Chondrocyte (in vitro differentiated cells): ENCODE measurements around the gene GRXCR2. TPM values are rescaled to one million over a fixed set of nuclear protein-coding genes. Genes with fewer than 3 reads are reported as not detected.
A peak's percentile ranks its signal among the peaks of the same experiment; 100 is the strongest.

Source experiments
- DNase-seq: peaks from one replicate; pipeline ENCODE4 v3.0.0; 2021; ENCODE audit warnings: mixed read lengths, low spot score
- H3K27ac Mint-ChIP-seq: one replicate; pipeline ENCODE4 v1.8.0; 2021; ENCODE audit warnings: mild to moderate bottlenecking, moderate library complexity, mixed read lengths; ENCODE audit not compliant: unreplicated experiment
- H3K27me3 Mint-ChIP-seq: 2 replicates; pipeline ENCODE4 v1.8.0; 2021; ENCODE audit warnings: low read depth, mixed read lengths
- H3K36me3 Mint-ChIP-seq: 2 replicates; pipeline ENCODE4 v1.8.0; 2021; ENCODE audit warnings: low read depth, mixed read lengths
- H3K4me1 Mint-ChIP-seq: 2 replicates; pipeline ENCODE4 v1.8.0; 2021; ENCODE audit warnings: low read depth, mild to moderate bottlenecking, mixed read lengths
- H3K4me3 Mint-ChIP-seq: one replicate; pipeline ENCODE4 v1.8.0; 2021; ENCODE audit warnings: mild to moderate bottlenecking, moderate library complexity, mixed read lengths; ENCODE audit not compliant: unreplicated experiment
- H3K9me3 Mint-ChIP-seq: 2 replicates; pipeline ENCODE4 v1.8.0; 2021; ENCODE audit warnings: low read depth, mixed read lengths
- total RNA-seq: library from RNA; stranded (reverse); gene quantifications from 3 replicates; pipeline ENCODE4 v1.2.1, GENCODE V29; 2021
- TF ChIP-seq, protein P1 (sequence below): fragments of 200-600 bp; sonication (generic); IDR thresholded peaks from 2 replicates; pipeline ENCODE4 v1.5.0; 2021; ENCODE audit warnings: antibody characterized with exemption, mild to moderate bottlenecking, moderate library complexity

Gene GRXCR2
- total RNA-seq, 1 donor from 2014 or later: not detected

DNA sequence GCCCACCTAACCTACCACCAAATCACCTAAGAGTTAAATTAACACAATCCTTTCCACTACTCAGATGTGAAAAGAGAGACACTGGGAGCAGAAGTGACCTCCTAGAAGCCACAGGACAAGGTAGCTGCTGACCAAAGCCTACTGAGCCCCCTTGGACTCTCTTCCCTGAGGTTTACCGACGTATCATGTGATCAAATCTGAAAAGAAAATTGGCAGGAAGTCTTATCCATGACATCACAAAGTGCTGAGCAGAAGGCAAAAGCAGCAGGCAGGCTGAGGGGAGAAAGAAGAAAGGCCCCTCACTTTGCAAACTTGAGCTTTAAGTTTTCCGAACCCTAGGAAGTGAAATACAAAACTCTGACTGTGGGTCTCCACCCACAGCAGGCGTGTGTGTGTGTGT lies 48.8 kb downstream of the GRXCR2 start:
- TF ChIP-seq, protein P1, sequence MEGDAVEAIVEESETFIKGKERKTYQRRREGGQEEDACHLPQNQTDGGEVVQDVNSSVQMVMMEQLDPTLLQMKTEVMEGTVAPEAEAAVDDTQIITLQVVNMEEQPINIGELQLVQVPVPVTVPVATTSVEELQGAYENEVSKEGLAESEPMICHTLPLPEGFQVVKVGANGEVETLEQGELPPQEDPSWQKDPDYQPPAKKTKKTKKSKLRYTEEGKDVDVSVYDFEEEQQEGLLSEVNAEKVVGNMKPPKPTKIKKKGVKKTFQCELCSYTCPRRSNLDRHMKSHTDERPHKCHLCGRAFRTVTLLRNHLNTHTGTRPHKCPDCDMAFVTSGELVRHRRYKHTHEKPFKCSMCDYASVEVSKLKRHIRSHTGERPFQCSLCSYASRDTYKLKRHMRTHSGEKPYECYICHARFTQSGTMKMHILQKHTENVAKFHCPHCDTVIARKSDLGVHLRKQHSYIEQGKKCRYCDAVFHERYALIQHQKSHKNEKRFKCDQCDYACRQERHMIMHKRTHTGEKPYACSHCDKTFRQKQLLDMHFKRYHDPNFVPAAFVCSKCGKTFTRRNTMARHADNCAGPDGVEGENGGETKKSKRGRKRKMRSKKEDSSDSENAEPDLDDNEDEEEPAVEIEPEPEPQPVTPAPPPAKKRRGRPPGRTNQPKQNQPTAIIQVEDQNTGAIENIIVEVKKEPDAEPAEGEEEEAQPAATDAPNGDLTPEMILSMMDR: no peak
- Mint-ChIP-seq H3K27me3 (no peaks in the 10 kb centered on the region), H3K36me3 (no peaks in the 10 kb centered on the region), H3K27ac (no peak overlapping the region), H3K4me1 (peaks cover 5% of the 10 kb centered on the region), H3K9me3 (no peaks in the 10 kb centered on the region), H3K4me3 (no peak overlapping the region)
- DNase-seq: no peak

DNA sequence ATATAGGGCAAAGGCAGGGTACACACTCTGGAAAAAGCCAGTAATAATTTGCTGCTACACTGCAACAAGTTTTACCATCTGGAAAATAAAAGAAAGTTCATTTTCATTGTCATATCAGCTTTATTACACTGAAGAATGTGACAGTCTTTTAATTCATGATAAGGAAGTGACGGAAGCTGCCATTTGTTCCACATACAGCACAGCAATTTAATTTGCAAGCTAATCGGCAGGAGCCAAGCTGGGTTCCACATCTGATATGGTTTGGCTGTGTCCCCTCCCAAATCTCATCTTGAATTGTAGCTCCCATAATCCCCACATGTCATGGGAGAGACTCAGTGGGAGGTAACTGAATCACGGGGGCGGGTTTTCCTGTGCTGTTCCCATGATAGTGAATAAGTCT lies 54.2 kb downstream of the GRXCR2 start:
- H3K27me3 Mint-ChIP-seq: no peaks in the 10 kb centered on the region
- H3K9me3 Mint-ChIP-seq: no peaks in the 10 kb centered on the region
- no peak for DNase-seq
- TF ChIP-seq, protein P1: no peak
- peaks cover 3% of the 10 kb centered on the region for H3K36me3 Mint-ChIP-seq
- no peaks in the 10 kb centered on the region for H3K4me1 Mint-ChIP-seq
- H3K27ac Mint-ChIP-seq: no peak overlapping the region
- H3K4me3 Mint-ChIP-seq: no peak overlapping the region

DNA sequence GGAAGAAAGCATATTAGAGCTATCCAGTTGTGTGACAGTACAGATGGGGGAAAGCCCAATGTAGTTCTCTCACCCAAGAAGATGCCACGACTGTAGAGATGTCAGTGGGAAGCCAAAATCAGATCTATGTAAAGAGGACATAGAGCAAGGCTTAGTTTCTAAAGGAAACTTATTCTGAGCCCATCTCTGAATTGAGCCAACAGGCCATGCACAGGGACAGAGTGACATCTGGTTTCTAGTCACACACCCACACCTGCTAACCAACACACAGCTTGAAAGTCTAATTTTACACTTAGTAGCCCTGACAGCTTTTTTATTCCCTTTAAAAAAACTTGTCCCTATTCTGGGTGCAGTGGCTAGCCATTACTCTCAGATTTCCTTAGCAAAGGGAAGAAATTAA lies 59.9 kb downstream of the GRXCR2 start:
- Mint-ChIP-seq H3K27me3 (no peaks in the 10 kb centered on the region), H3K36me3 (peaks cover 3% of the 10 kb centered on the region), H3K4me1 (no peaks in the 10 kb centered on the region), H3K4me3 (no peak overlapping the region), H3K27ac (no peak overlapping the region), H3K9me3 (no peaks in the 10 kb centered on the region)
- TF ChIP-seq, protein P1: no peak
- no peak for DNase-seq

DNA sequence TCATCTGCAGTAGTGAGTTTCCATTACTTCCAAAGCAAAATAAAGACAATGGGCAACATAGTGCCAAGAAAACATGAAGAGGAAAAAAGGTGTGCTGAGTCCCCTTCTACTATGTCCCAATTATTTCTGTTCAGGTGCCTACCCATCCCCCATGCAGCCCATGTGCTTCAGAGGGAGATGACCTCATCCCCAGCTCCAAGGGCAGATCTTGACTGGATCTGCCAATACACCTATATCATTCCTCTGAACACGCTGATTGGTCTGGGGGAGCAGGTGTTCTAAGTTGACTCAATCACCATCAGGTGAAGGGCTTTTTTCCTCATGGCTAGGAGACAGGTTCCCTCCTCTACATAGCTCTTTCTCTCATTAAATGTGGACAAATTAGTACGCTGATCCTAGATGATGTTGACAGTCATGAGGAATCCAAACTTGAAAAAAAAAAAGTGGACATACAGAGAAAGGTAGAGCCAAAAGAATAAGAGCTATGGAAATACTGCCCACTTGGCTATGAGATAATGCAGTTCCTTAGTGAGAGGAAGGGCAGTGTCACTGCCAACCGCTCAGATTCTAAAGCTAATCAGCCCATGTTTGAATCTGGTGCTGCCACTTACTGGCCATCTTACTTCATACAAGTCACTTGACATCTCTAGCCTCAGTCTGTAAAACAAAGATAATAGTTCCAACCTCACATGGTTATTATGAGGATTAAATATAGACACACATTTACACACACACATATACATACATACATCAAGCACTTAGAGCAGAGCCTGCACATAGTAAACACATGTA lies 60.8 kb downstream of the GRXCR2 start:
- H3K4me3 Mint-ChIP-seq: no peak overlapping the region
- no peak for DNase-seq
- TF ChIP-seq, protein P1: peak; percentile 76
- H3K36me3 Mint-ChIP-seq: peaks cover 3% of the 10 kb centered on the region
- no peaks in the 10 kb centered on the region for H3K9me3 Mint-ChIP-seq
- H3K27ac Mint-ChIP-seq: no peak overlapping the region
- no peaks in the 10 kb centered on the region for H3K27me3 Mint-ChIP-seq
- H3K4me1 Mint-ChIP-seq: no peaks in the 10 kb centered on the region

Other genes with a start within 250 kb of the GRXCR2 start
- 2.5 to 6.6 TPM (median 6.2 TPM) in 3 replicates for gene PRELID2, start 37.7 kb downstream of the GRXCR2 start, total RNA-seq
- gene SH3RF2, start 63.6 kb upstream of the GRXCR2 start, total RNA-seq: 0.33 to 0.42 TPM (median 0.39 TPM) in 3 replicates
- 0.59 to 0.97 TPM (median 0.94 TPM) in 3 replicates for gene PLAC8L1, start 232.6 kb upstream of the GRXCR2 start, total RNA-seq